ENCODE data around the gene NEDD4.

DNA sequence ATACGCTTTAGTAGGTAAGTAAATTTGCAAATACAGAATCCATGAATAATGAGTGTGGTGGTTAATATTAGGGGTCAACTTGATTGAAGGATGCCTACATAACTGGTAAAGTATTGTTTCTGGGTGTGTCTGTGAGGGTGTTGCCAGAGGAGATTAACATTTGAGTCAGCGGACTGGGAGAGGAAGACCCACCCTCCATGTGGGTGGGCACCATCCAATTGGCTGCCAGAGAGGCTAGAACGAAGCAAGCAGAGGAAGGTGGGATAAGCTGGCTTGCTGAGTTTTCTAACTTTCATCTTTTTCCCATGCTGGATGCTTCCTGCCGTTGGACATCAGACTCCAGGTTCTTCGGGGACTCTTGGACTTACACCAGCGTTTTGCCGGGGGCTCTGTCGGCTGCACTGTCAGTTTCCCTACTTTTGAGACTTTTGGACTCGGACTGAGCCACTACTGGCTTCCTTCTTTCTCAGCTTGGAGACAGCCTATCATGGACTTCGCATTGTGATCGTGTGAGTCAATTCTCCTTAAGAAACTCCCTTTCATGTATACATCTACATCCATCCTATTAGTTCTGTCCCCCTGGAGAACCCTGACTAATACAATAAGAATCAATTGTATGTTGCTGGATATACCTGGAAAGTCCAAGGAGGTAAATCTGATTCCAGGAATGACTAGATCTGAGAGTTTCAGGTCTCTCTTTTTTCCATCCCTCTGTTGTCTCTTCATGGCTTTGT, 25.8 kb upstream of the NEDD4 start:
- TF ChIP-seq CTCF (optimal IDR thresholded peaks at IDR 0.05 in 1 of 3, IDR thresholded peaks at IDR 0.05 in 1 of 3, conservative IDR thresholded peaks at IDR 0.05 in 1 of 3; ENCODE audit: extremely low read depth in 1 of 3, insufficient read depth in 2 of 3, low read length in 3 of 3) (no peak), EZH2 (IDR thresholded peaks at IDR 0.05; ENCODE audit: low read length) (no peak)

Data from keratinocyte (primary cell).